ENCODE data around the gene C1orf87.

Gene C1orf87

DNA sequence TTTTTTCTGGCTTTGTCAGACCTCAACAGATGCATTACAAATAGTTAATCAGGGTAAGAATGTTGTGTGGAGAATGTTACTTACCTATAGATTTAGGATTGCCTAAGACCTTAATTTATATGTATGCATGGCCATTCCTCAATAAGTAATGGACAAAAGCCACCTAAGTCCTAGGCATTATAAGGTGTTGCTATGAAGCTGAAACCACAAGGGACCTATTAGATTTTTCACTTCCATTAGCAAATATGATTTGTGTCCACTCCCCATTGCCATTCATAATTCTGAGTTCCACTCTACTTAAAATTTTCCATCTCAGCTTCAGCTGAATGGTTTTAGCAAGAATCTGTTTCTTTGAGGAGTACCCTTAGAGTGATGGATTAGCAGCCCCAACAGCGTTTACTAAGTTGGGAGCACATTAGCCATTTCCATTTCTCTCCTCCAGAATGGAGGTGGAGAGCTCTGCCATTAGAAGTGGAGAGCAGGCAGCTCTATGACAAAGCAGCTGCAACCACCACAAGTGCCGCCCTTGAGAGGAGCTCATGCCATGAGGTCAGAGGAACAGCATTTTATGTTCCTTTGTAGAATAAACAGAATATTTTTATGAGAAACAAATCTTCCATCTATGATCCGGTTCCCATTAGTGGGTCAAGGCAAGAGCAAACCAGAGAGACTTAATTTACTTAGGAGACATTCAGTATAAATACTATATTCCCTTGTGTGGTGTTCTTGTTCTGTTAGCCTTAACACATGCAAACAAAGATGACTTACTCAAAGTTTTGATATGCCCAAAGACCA is 28.9 kb upstream of the C1orf87 start:
- no peaks in the 10 kb centered on the region for H3F3A ChIP-seq (ENCODE audit: insufficient read depth)
- no peak for TF ChIP-seq EZH2phosphoT487 (conservative IDR thresholded peaks at IDR 0.05; ENCODE audit: low read length)
- TF ChIP-seq CTCF (IDR thresholded peaks at IDR 0.05; ENCODE audit: insufficient read depth, low read length, poor library complexity, severe bottlenecking): no peak
- H3K27ac ChIP-seq (ENCODE audit: low read depth, low read length): no peak overlapping the region
- H3K9me3 ChIP-seq (ENCODE audit: insufficient read depth, low read length): no peaks in the 10 kb centered on the region
- H3K4me3 ChIP-seq (ENCODE audit: insufficient read depth, low read length, poor library complexity, severe bottlenecking): no peak overlapping the region
- H3K9ac ChIP-seq (ENCODE audit: low read length): no peak overlapping the region
- no peaks in the 10 kb centered on the region for H3K79me2 ChIP-seq (ENCODE audit: insufficient read depth, low read length)
- H4K20me1 ChIP-seq (ENCODE audit: low read depth, low read length): no peaks in the 10 kb centered on the region
- no peak overlapping the region for H3K4me2 ChIP-seq (ENCODE audit: low read depth, low read length, poor library complexity, severe bottlenecking)
- no peaks in the 10 kb centered on the region for H3K27me3 ChIP-seq (ENCODE audit: low read length)
- H3K9me2 ChIP-seq (replicated peaks; ENCODE audit: insufficient read depth, low read length): no peaks in the 10 kb centered on the region
- H2AFZ ChIP-seq (ENCODE audit: low read depth, low read length, severe bottlenecking): no peak overlapping the region
- no peaks in the 10 kb centered on the region for H3K36me3 ChIP-seq (ENCODE audit: low read length)

- no peaks in the 10 kb centered on the region for H3K27me3 ChIP-seq (ENCODE audit: low read length)
- H3K36me3 ChIP-seq (ENCODE audit: low read length): no peaks in the 10 kb centered on the region
- H3K9me2 ChIP-seq (replicated peaks; ENCODE audit: insufficient read depth, low read length): no peaks in the 10 kb centered on the region
- H3K4me2 ChIP-seq (ENCODE audit: low read depth, low read length, poor library complexity, severe bottlenecking): no peak overlapping the region
- no peak overlapping the region for H3K4me3 ChIP-seq (ENCODE audit: insufficient read depth, low read length, poor library complexity, severe bottlenecking)
- H2AFZ ChIP-seq (ENCODE audit: low read depth, low read length, severe bottlenecking): no peak overlapping the region
- H3K9ac ChIP-seq (ENCODE audit: low read length): no peak overlapping the region
- TF ChIP-seq CTCF (IDR thresholded peaks at IDR 0.05; ENCODE audit: insufficient read depth, low read length, poor library complexity, severe bottlenecking) (no peak), EZH2phosphoT487 (conservative IDR thresholded peaks at IDR 0.05; ENCODE audit: low read length) (no peak)
- H3K9me3 ChIP-seq (ENCODE audit: insufficient read depth, low read length): no peaks in the 10 kb centered on the region
- no peak overlapping the region for H3K27ac ChIP-seq (ENCODE audit: low read depth, low read length)
- no peaks in the 10 kb centered on the region for H3K79me2 ChIP-seq (ENCODE audit: insufficient read depth, low read length)
- H3F3A ChIP-seq (ENCODE audit: insufficient read depth): no peaks in the 10 kb centered on the region
- no peaks in the 10 kb centered on the region for H4K20me1 ChIP-seq (ENCODE audit: low read depth, low read length)
These were observed 27.9 kb upstream of the C1orf87 start for GRCh38 chr1:60101516-60101915.

DNA sequence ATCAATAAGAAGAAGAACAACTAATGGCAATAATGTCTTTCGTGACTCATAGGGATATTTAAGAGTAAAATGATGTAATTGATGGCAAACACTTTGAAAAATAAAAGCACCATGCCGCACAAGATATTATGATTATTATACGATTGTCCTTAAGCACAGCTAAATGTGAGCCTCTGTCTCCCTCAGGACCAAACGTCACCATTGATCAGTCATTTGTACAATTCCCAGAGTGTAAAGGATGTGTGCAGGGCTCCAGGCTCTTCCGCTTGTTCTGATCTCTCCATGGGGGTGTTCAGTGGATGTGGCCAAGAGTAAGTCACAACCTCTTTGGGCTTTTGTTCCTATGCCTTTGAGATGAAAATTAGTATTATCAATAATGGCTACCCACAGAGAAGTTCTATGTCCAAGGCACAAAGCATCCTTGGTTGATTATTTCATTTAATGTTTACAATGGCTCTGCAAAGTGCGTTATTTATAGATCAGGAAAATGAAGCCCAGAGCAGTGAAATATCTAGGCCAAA is 17.7 kb upstream of the C1orf87 start:
- Histone ChIP-seq H3K9ac (ENCODE audit: low read length) (no peak overlapping the region), H3K79me2 (ENCODE audit: insufficient read depth, low read length) (no peaks in the 10 kb centered on the region), H3K27me3 (ENCODE audit: low read length) (no peaks in the 10 kb centered on the region), H3K4me2 (ENCODE audit: low read depth, low read length, poor library complexity, severe bottlenecking) (no peak overlapping the region), H3K9me2 (replicated peaks; ENCODE audit: insufficient read depth, low read length) (no peaks in the 10 kb centered on the region), H3K4me3 (ENCODE audit: insufficient read depth, low read length, poor library complexity, severe bottlenecking) (no peak overlapping the region), H4K20me1 (ENCODE audit: low read depth, low read length) (no peaks in the 10 kb centered on the region), H3K27ac (ENCODE audit: low read depth, low read length) (no peak overlapping the region), H2AFZ (ENCODE audit: low read depth, low read length, severe bottlenecking) (no peak overlapping the region), H3K9me3 (ENCODE audit: insufficient read depth, low read length) (no peaks in the 10 kb centered on the region), H3K36me3 (ENCODE audit: low read length) (no peaks in the 10 kb centered on the region), H3F3A (ENCODE audit: insufficient read depth) (no peaks in the 10 kb centered on the region)
- TF ChIP-seq CTCF (IDR thresholded peaks at IDR 0.05; ENCODE audit: insufficient read depth, low read length, poor library complexity, severe bottlenecking): no peak
- TF ChIP-seq EZH2phosphoT487 (conservative IDR thresholded peaks at IDR 0.05; ENCODE audit: low read length): no peak

All from SU-DHL-6 (cell line).